GM18499 (cell line): ENCODE data around the gene ADGRG2.

Source experiments
- ATAC-seq: cut with Tn5 transposase; IDR thresholded peaks from one replicate; pipeline ENCODE4 v1.9.1; 2021; ENCODE audit warnings: moderate number of reproducible peaks; ENCODE audit not compliant: insufficient read depth, unreplicated experiment

ADGRG2 gene, protein sequence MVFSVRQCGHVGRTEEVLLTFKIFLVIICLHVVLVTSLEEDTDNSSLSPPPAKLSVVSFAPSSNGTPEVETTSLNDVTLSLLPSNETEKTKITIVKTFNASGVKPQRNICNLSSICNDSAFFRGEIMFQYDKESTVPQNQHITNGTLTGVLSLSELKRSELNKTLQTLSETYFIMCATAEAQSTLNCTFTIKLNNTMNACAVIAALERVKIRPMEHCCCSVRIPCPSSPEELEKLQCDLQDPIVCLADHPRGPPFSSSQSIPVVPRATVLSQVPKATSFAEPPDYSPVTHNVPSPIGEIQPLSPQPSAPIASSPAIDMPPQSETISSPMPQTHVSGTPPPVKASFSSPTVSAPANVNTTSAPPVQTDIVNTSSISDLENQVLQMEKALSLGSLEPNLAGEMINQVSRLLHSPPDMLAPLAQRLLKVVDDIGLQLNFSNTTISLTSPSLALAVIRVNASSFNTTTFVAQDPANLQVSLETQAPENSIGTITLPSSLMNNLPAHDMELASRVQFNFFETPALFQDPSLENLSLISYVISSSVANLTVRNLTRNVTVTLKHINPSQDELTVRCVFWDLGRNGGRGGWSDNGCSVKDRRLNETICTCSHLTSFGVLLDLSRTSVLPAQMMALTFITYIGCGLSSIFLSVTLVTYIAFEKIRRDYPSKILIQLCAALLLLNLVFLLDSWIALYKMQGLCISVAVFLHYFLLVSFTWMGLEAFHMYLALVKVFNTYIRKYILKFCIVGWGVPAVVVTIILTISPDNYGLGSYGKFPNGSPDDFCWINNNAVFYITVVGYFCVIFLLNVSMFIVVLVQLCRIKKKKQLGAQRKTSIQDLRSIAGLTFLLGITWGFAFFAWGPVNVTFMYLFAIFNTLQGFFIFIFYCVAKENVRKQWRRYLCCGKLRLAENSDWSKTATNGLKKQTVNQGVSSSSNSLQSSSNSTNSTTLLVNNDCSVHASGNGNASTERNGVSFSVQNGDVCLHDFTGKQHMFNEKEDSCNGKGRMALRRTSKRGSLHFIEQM

DNA sequence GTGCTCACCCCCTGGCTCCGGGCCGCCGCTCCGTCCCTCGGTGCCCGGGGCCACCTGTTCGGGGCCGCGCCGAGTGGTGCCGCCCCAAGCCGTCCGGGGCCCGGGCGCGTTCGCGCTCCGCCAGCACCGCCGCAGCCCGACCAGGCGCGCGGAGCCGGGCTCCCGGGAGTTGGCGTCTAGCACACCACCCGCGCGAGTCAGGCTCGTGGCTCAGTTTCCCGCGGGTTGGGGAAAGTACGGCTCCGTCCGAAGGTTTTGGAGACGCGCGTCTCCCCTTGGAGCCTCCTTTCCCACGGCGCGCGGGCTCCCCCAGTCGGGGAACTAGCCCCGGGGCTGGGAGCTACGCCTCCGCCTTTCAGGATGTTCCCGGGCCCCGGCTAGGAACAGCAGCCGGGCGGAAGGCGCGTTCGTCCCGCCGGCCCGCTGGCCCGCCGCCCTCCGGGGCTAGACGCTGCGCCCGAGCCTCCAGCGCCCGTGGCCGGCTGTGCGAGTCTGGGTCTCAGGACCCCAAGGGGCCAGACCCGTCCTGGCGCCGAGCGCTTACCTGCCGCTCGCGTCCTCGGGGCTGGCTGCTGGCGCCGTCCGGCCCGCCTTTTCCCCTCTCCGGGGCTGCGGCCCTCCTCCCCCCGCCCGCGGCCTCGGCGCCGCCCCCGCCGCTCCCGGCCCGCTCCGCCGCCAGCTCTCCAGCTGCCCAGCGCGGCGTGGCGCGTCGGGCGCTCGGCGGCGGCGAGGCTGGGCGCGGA is at the start of gene ADGRG2:
ADGRG2 (minus strand) TSS at position 571 of the 743 bp plus-strand sequence. CDS start 53,634 bp downstream, outside the sequence.
- no peak for ATAC-seq

DNA sequence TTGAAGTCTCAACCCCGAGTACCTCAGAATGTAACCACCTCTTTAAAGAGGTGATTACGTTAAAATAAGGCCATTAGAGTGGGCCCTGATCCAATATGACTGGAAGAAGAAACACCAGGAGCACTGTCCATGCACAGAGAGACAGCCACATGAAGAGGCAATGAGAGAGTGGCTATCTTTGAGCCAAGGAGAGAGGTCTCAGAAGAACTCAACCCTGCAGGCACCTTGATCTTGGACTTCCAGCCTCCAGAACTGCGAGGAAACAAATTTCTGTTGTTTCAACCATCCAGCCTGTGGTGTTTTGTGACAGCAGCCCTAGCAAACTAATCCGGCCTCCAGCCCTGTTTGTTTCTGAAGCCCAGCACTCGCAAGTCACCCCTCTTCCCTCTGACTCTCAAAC is 46.3 kb upstream of the ADGRG2 start:
- ATAC-seq: no peak

DNA sequence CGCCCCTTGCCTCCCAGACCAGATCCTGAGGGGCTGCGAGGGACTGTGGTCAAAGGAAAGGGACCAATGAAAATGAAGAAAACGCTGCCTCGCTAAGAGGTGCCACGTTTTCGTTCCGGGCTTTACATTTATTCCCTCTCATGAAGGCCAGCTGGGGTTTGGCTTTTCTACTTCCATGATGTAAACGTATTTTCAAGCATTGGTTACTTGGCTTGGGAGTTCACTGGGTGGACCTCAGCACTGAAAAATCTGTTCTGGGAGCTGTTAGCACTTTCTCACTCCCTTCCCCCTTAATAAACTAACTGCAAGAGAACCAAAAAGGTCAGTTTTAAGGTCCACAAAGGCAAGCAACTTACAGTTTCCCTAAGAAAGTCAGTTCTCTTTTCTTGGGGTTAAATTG is 40.6 kb upstream of the ADGRG2 start:
- ATAC-seq: no peak

DNA sequence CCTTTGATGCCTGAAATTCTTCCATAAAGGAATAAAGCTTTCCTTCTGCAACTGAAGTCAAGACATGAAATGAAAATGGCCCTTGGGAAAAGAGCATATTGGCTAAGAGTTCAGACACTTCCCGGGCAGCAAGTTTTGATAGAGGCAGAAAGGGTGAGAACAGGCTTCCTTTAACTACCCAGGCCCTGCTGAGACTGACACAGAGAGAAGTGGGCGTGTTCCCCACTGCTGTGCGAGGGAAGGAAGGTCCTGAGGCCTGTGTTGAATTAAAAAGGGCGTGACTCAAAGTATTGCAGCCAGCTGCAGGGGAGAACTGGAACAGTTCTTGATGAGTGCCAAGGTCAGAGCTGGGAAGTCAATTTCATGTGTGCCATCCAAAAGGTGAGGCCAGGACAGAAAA is 33.9 kb upstream of the ADGRG2 start:
- no peak for ATAC-seq

DNA sequence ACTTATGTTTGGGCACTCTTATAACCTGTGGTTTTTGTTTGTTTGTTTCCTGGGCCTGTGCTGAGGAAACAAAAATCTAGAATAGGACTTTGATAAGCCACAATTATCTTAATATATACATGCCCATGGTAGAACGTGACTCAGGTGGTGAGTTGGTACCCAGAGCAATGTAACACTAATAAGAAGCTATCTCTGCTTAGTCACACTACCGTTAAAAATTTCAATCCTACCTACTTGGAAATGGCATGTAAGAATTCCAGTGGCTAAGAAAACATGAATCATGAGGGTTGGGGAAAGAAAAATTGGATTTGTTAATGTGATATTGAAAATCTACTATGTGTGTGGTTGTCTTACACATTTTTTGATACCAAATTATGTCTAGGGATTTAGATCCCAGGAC is 30.5 kb upstream of the ADGRG2 start:
- no peak for ATAC-seq

DNA sequence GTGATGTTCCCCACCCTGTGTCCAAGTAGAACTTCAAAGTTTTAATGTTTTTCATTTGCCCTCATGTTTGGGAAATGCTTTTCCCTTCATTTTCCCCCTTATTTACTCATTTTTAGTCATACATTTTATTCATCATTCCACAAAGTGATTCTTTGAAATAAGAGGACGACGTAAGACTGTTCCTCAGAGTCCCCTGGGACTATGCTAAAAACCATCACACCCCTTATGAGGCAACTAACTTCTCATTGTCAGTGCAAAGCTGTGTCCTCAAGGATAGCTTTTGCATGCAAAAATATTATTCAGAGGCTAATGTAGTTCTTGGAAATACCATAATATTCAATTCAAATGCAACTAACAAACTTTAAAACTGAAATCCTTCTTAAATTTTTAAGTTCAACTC is 14.8 kb upstream of the ADGRG2 start:
- ATAC-seq: no peak

DNA sequence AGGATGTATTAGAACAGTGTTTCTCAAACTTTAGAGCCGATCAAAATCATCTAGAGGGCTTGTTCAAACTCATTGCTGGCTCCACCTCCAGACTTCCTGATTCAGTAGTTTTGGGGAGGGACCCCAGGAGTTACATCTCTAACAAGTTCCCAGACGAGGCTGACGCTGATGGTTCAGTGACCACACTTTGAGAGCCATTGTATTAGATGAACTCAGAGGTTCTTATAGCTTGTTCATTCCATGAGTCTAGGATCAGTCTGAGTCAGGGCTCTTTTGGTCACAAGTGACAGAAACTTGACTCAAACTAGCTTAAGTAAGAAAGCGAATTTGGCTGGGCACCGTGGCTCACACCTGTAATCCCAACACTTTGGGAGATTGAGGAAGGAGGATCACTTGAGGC is 11.5 kb upstream of the ADGRG2 start:
- ATAC-seq: no peak

DNA sequence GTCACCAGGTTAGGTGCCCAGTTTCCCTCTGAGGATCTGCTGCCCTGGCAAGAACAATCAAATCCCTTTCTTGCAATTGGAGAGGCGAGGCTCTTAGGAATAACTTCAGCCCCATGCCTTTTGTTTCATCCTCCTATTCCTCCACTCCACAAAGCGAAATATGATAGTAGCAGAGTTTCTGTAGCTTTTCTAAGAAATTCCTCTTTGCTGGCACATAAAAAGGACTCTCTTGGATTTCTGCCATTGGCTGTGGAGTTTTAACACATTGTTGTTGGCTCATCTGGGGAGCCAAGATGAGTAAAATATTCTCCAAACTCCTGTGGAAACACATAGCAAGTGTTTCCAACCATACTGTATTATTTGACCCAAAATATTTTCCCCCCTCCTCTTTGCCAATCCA is 11.0 kb upstream of the ADGRG2 start:
- no peak for ATAC-seq

DNA sequence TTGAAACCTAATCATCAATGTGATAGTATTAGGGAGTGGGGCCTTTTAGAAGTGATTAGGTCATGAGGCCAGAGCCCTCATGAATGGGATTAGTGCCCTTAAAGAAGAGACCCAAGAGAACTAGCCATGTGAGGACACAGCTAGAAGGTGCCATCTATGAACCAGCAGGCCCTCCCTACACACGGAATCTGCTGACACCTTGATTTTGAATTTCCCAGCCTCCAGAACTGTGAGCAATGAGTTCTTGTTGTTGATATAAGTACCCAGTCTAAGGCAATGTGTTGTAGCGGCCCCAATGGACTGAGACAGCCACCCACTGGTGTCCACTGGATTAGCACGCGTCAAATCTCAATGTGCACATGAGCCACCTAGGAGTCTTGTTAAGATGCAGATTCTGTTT is 8.4 kb upstream of the ADGRG2 start:
- no peak for ATAC-seq

DNA sequence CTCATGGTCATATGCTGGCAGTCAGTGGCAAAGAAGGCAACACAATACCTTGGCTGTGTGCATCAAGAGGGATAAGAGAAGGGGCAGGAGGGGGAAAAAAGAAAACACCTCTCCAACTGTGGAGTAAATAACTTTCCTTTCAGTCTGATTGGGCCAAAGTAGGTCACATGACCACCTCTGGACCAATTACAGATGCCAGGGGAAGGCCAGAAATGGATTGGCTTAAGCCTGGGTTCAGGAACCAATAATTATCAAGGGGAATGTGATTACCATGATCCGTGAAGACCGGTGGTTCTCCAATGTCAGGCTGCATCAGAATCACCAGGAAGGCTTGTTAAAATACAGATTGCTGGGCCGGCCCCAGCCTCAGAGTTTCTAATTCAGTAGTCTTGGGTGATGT is 7.4 kb upstream of the ADGRG2 start:
- no peak for ATAC-seq

DNA sequence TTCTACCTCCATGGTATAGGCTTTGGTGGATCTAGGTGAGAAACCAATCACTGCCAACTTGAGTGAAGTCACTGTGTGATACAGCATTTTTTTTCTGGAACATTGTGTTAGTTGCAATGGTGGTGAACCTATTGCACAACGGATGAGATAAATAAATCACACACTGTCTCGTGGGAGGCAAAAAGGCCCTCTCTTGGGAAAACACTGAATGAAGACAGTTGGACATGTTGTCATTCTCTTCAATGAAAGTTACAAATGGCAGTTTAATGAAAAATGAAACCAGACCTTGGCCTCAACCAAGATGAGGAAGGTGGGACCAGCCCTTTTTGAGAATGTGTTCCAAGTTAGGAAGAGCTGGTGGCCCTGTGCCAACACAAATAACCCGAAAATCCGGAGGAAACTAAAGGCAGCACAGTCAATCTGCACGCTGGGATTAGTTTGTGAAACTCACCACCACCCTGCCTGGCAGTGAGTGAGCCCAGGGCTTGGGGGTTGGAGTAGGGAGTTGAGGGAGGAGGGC is 5.4 kb upstream of the ADGRG2 start:
- no peak for ATAC-seq

DNA sequence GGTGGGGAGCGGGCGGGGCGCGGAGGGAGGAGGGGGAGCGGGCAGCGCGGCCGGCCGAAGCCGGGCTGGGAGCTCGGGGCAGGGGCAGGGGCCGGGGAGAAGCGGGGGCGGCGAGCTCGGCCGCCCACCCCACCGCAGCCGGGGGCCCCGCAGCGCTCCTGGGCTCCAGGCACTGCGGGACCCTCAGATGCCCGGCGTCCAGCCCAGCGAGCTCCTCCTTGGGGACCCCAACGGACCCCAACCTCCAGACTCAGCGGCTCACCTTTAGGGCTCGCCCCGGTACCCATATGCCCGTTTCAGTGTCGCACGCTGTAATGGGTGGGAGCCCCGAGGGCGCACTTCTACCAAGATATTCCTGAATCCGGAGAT is 357 bp upstream of the ADGRG2 start:
- no peak for ATAC-seq

DNA sequence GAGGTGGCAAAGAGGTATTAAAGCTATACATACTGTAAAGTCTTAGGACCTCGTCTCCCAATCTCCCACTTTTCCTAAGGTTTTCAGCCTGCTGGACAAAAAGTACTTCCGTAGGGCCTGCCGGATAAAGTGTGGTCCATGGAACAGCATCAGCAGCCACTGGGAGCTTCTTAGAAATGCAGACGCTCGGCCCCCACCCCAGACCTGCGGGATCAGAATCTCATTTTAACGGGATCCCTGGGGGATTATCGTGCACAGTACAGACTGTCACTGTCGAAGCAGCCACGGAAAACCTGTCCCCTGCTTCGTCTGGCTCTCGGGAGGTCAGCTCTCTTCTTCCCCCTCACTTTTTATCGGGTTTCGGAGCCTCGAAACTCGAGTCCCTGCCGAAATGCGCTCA is 802 bp downstream of the ADGRG2 start:
- no peak for ATAC-seq

DNA sequence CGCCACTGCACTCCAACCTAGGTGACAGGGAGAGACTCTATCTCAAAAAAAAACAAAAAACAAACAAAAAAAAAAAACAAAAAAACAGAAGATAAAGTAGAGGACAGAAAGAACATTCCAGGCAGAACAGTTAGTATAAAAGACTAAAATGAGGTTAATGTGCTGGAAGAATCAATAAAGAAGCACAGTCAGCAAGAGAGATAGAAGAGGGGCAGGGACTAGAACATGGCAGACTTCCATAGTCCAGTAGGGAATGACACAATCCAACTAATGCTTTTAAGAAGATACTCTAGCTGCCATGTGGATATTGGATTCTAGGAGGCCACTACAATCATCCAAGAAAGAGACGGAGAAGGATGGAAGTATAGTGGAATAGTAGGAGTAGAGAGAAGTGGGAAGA is 11.6 kb downstream of the ADGRG2 start:
- no peak for ATAC-seq

DNA sequence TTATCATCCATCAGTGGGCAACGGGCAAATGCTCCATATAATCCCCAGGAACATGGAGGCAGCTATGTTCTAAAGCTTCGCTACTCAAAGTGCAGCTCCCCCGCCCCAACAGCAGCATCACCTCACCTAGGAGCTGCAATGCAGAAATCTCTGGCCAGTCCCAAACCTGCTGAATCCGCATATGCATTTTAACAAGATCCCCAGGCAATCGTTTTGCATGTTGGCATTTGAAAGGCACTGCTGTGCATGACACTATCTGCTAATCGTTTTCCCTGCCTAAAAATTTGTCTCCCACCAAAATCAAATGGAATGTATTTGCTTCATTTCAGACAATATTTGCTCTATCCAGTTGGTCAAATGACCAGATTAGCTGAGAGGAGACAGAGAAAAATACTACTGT is 15.2 kb downstream of the ADGRG2 start:
- no peak for ATAC-seq

DNA sequence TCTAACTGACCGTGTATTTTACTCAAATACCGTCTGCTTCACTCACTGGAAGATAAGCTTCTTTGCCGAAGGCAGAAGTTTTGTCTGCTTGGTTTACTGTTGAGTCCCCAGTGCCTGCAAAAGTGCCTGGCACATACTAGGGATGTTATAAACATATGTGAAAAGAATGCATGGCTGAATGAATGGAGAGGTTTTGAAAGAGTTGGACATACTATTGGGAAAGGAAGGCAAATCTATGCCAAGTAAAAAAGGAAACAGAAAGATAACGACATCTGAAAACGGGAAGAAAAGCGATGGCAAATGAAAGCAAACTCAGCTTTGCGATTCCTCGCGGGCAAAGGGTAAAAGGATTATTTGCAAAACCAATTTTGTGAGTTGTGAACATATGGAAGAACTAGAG is 21.7 kb downstream of the ADGRG2 start:
- ATAC-seq: no peak

DNA sequence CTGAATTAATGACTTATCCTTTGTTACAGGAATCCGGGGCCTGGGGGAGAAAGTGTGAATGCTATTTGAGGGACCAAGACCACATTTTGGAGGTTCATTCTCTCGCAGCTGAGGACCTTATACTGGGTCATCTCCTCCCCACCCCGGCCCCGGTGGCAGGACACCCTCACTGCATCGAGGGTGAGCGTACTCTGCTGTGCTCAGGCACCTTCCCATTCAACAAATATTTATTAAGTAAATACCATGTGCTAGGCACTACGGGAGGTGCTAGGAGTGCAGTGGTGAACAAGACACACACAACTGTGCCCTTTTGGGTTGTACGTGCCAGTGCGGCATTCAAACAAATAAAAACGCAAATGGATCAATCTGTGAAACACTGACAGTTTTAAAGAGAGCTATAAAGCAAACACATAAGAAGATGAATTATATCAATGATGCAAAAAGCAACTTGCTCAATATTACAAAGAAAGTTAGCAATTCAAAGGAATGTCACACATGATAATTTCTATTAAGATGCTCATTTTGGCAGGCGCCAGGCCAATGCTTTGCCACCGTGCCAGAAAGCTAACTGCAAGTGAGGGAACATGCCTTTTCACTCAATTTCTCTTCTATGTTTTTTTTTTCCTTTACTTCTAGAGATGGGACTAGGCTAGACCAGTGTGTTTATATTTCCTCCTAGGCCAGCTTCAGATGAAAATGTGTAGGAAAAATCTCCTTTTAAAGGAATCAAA is 24.6 kb downstream of the ADGRG2 start:
- no peak for ATAC-seq

DNA sequence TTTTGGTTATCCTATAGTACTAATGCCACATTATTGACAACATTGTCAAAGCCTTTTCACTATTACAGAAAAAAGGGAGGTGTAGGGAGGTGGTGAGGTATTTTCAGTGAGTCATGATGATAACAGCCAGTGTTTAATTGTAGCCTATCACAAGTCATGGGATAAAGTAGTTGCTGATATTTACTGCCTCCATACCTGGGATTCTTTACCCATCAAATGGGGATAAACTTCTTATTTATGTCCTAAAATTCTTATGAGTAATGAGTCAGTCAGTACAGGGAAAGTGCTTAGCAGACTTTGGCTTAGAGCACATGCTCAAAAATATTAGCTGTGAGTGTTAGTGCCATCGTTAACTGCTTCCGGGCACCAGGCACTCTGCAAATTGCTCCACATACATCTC is 25.7 kb downstream of the ADGRG2 start:
- no peak for ATAC-seq

DNA sequence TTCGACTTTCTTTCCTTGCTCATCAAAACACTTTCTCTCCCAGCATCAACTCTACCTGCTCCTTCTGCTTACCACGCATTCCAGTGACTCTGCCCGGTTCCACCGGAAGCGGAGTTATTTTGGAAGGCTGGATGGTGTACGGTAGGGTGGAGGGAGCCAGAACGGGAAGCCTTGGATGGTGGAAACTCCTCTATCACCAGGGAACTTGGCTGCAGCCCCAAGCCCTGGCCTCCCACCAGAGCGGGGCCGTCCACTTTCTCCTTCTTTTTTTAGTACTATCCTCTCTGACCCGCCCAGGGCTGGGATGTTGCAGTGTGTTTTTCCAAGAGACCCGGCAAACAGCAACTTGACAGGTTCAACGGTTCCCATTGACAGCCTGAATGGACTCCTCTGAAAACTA is 27.6 kb downstream of the ADGRG2 start:
- ATAC-seq: no peak

DNA sequence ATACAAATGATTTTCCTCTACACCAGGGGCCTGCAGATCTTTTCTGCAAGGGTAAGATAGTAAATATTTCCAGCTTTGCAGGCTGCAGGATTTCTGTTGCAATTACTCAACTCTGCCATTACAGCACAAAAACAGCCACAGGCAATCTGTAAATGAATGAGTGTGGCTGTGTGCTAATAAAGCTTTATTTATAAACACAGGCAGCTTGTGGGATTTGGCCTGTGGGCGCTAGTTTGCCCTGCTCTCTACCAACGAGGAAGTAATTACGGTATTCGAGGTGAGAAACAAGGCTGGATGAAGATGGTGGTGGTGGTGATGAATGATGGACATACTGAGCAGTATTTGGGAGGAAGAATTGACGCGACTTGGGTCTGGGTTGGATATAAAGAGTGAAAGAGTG is 30.7 kb downstream of the ADGRG2 start:
- ATAC-seq: no peak
